Bone marrow (tissue), 2 donors: Measurements from ENCODE around the gene REM1.
"Not testable (repeated sequence)": the region's sequence is repeated elsewhere in the genome, so short reads cannot be mapped to it uniquely, and the experiment has no call there.

Experiments used
- DNase-seq, 2 donors: peaks; one replicate each; lab custom pipeline; 2025; lab: John Stamatoyannopoulos, UW

REM1 gene, protein sequence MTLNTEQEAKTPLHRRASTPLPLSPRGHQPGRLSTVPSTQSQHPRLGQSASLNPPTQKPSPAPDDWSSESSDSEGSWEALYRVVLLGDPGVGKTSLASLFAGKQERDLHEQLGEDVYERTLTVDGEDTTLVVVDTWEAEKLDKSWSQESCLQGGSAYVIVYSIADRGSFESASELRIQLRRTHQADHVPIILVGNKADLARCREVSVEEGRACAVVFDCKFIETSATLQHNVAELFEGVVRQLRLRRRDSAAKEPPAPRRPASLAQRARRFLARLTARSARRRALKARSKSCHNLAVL

DNA sequence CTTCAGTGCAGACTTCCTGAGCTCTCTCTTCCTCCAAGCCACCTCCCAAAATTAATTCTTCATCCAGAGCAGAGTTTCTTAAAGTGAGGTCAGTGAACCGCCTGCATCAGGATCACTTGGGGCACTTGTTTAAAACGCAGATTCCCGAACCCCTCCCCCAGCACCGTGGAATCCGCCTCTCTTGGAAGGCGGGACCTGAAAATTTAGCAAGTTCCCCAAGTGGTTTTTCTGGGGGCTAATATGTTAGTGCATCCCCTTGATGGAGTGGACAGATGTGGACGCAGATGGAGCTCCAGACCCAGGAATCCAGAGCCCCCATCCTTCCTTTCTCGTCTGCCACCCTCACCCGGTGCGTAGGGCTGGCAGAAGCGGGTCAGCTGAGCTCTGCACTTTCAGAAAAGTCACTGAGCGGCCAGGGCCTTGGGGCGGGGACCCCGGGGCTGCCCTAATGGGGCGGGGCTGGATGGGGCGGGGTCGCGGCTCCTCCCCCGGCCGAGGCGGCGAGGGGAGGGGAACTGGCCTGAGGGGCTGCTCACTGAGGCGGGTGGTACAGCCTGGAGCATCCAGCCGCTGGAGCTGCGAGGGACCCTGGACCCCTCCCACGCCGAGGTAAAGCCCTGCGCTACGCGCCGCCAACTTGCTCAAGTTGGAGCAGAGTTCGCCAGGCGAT, at the start of gene REM1, which contains the start of gene DEFB124:
REM1 (plus strand) TSS at position 531 of the 670 bp plus-strand sequence. CDS start 1,158 bp downstream, outside the sequence.
DEFB124 (minus strand) TSS at position 370 of the 670 bp plus-strand sequence. CDS start 2,114 bp downstream, outside the sequence.
- DNase-seq, result no peak

- no peak for DNase-seq
Observed at GRCh38 chr20:31425797-31426196, 49.3 kb upstream of the REM1 start.

DNA sequence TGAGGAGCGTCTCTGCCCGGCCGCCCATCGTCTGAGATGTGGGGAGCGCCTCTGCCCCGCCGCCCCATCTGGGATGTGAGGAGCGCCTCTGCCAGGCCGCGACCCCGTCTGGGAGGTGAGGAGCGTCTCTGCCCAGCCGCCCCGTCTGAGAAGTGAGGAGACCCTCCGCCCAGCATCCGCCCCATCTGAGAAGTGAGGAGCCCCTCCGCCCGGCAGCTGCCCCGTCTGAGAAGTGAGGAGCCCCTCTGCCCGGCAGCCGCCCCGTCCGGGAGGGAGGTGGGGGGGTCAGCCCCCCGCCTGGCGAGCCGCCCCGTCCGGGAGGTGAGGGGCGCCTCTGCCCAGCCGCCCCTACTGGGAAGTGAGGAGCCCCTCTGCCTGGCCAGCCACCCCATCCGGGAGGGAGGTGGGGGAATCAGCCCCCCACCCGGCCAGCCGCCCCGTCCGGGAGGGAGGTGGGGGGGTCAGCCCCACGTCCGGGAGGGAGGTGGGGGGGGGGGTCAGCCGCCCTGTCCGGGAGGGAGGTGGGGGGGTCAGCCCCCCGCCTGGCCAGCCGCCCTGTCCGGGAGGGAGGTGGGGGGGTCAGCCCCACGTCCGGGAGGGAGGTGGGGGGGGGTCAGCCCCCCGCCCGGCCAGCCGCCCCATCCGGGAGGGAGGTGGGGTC, 48.1 kb upstream of the REM1 start:
- not testable (repeated sequence) for DNase-seq

DNA sequence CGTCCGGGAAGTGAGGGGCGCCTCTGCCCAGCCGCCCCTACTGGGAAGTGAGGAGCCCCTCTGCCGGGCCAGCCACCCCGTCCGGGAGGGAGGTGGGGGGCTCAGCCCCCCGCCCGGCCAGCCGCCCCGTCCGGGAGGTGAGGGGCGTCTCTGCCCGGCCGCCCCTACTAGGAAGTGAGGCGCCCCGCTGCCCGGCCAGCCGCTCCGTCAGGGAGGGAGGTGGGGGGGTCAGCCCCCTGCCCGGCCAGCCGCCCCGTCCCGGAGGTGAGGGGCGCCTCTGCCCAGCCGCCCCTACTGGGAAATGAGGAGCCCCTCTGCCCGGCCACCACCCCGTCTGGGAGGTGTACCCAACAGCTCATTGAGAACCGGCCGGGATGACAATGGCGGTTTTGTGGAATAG, 47.5 kb upstream of the REM1 start:
- not testable (repeated sequence) for DNase-seq

- DNase-seq, result no peak
Observed at GRCh38 chr20:31430568-31431115, 44.4 kb upstream of the REM1 start.

DNA sequence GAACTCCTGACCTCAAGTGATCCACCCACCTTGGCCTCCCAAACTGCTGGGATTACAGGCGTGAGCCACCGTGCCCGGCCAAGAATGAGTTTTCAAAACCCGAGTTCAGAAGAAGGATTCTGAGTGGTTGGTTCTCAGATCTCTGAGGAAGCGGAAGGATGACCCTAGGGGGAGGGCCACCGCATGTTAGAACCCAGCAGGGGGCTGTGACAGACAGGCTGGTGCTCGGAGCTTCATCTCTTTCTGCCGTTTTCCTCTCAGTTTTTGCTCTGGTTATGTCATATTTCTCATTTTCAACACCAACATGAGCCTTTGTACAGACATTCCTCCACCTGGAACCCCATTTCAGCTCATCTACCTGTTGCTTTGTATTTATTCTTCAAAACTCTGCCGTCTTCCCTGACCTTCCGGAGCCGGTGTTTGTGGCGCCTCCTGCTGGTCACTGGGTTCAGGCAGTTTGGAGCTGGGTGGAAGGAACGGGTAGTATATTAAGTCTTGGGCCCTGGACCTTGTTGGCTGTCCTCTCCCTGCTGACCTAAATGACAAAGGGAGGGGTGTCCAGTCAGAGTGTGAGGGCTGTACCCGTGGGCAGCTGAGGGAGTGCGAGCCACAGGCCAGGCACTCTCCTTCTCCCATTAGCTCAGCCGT, 35.0 kb upstream of the REM1 start, which contains the start of gene DEFB123:
DEFB123 (plus strand) TSS at position 621 of the 648 bp plus-strand sequence. CDS start 67 bp downstream, outside the sequence.
- no peak for DNase-seq

- DNase-seq, result no peak
Observed at GRCh38 chr20:31446084-31446819, 28.8 kb upstream of the REM1 start.

- no peak for DNase-seq
Observed at GRCh38 chr20:31449511-31450414, 25.3 kb upstream of the REM1 start.

DNA sequence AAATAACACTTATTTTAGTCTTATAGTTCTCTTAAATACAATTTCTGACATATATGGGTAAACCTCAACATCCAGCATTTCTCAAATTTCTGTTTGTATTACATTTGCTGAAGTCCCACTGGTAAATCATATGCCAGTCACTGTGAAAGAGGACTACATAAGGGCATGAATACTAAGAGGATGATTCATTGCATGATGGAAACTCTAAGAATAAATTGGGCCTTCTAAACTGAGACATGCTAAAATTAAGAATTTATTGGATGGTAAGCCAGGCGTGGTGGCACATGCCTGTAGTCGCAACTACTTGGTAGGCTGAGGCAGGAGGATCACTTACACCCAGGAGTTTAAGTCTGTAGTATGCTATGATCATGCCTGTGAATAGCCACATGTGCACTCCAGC, 22.5 kb upstream of the REM1 start:
- DNase-seq, result no peak

GRCh38 chr20:31454361-31454760, 20.7 kb upstream of the REM1 start:
- no peak for DNase-seq

GRCh38 chr20:31470946-31471345, 4.1 kb upstream of the REM1 start:
- DNase-seq, result not testable (repeated sequence)

DNA sequence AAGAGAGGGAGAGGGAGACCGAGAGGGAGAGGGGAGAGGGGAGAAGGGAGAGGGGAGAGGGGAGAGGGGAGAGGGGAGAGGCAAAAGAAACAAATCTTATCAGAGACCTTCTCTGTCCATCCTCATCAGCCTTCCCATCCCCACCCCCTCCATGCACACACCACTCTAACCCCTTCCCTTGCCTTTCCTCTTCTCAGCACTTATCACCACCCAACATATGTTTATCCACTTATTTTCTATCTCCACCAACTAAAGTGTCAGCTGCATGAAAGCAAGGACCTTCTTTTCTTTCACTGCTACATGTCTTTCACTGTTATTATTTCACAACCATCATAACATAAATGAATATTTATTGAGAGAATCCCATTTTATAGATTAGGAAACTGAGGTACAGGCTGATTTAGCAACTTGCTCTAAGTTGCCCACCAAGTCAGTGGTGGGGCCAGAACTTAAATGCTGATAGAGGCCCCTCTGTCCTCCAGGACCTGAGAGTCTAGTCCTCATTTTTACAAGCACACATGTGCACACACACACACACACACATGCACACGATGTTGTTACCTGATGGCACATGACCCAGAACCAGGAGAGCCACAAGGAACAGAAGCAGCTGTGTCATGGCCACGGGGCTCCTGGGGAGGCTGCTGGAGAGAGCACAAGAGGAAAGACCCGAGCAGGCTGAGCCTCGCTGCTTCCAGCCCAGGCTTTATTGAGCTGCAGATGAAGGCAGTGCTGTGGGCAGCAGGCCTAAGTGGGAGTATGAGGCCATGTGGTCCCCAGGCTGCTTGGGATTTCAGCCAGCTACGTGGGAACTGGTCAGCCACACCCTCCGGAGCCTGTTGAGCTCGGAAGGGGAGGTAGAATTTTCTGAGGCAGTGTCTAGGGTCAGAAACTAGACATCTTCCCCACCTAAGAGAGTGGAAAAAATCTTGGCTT, 2.4 kb upstream of the REM1 start:
- no peak for DNase-seq

- DNase-seq, result no peak
Observed at GRCh38 chr20:31473331-31474096, 1.6 kb upstream of the REM1 start.

- DNase-seq, result no peak
Observed at GRCh38 chr20:31474097-31474436, 1.0 kb upstream of the REM1 start.

- no peak for DNase-seq
Observed at GRCh38 chr20:31475472-31476293, 595 bp downstream of the REM1 start.

DNA sequence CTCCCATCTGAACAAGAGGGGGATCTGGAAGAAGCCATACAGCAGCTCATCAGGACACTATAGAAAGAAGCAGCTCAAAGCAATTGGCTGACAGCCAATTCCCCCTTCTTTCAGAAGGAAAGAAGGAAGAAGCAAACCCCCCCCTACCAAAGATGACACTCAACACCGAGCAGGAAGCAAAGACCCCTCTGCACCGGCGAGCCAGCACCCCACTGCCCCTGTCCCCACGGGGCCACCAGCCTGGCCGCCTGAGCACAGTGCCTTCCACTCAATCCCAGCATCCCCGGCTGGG, 1.2 kb downstream of the REM1 start:
- DNase-seq, result no peak

DNA sequence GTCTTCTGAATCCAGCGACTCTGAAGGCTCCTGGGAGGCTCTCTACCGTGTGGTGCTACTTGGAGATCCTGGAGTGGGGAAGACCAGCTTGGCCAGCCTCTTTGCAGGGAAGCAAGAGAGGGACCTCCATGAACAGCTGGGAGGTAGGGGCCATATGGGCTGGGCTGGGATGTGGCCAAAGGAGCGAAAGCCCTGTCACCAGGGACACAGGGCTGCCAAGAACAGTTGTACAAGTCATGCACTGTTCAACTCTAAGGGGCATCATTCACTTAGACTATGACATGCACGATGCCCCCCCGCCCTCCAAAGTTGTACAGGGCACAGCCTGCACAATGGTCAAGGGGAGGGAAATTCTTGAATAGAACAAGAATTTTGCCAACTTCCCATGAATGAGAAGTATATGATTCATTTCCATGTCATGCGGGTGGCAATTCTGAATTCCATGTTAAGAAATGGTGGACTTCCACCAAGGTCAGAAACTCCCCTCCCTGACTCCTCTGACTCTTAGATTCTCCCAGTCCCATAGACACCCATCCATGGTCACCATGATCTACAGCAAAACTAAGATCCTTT, 1.6 kb downstream of the REM1 start:
- DNase-seq, result no peak
